Parathyroid adenoma (tissue), 2 donors: Measurements from ENCODE around the gene PHF5A.
A peak's percentile ranks its signal among the peaks of the same experiment; 100 is the strongest.
"Not testable (repeated sequence)": the region's sequence is repeated elsewhere in the genome, so short reads cannot be mapped to it uniquely, and the experiment has no call there.

ENCODE experiments used
- H2AFZ ChIP-seq: fragments of 300-600 bp; sonication (generic); one replicate; pipeline ENCODE4 v1.7.0; 2017; ENCODE audit warnings: antibody characterized with exemption, mild to moderate bottlenecking
- H3K27ac ChIP-seq: fragments of 300-600 bp; sonication (generic); one replicate; pipeline ENCODE4 v1.7.0; 2017
- H3K27me3 ChIP-seq: fragments of 300-600 bp; sonication (generic); one replicate; pipeline ENCODE4 v1.7.0; 2017; ENCODE audit warnings: low read length; ENCODE audit not compliant: control insufficient read depth, insufficient read depth
- H3K36me3 ChIP-seq: fragments of 300-600 bp; sonication (generic); one replicate; pipeline ENCODE4 v1.7.0; 2017; ENCODE audit warnings: low read length; ENCODE audit not compliant: control insufficient read depth, insufficient read depth
- H3K4me1 ChIP-seq: fragments of 300-600 bp; sonication (generic); one replicate; pipeline ENCODE4 v1.7.0; 2017; ENCODE audit warnings: control low read depth
- H3K4me2 ChIP-seq: fragments of 300-600 bp; sonication (generic); one replicate; pipeline ENCODE4 v1.7.0; 2017; ENCODE audit warnings: low read length
- H3K4me3 ChIP-seq: fragments of 300-600 bp; sonication (generic); one replicate; pipeline ENCODE4 v1.7.0; 2017; ENCODE audit warnings: low read depth, low read length
- H3K79me2 ChIP-seq: fragments of 300-600 bp; sonication (generic); one replicate; pipeline ENCODE4 v1.7.0; 2017; ENCODE audit warnings: control low read depth
- H3K9ac ChIP-seq: fragments of 300-600 bp; sonication (generic); one replicate; pipeline ENCODE4 v1.7.0; 2017; ENCODE audit warnings: mild to moderate bottlenecking
- H3K9me3 ChIP-seq: fragments of 300-600 bp; sonication (generic); one replicate; pipeline ENCODE4 v1.7.0; 2017; ENCODE audit warnings: low read length; ENCODE audit not compliant: control insufficient read depth
- TF ChIP-seq, protein P1 (sequence below): fragments of 300-600 bp; sonication (generic); IDR thresholded peaks from one replicate; pipeline ENCODE4 v1.7.0; 2017; ENCODE audit warnings: antibody characterized with exemption, mild to moderate bottlenecking
- donor health status: primary hyperparathyroidism.

Gene PHF5A

DNA sequence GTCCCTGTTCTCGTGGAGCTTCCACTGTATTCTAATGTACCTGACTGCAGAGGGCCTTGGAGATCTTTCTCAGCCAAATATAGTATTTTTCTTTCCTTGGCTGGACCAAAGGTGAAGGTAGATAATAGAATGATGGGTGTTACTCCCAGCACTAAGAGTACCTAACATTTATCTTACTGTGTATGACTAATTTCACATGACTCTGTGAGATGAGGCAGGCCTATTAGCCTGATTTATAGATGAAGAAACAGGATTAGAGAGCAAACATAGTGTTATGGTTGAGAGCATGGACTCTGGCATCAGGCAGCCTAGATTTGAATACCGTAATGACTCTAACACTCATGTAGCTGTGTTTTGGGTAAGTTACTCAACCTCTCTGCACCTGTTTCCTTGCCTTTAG, 3.1 kb upstream of the PHF5A start:
- H3K4me1 ChIP-seq: peaks cover 2% of the 10 kb centered on the region
- H3K79me2 ChIP-seq: peaks cover 62% of the 10 kb centered on the region
- TF ChIP-seq, protein P1, sequence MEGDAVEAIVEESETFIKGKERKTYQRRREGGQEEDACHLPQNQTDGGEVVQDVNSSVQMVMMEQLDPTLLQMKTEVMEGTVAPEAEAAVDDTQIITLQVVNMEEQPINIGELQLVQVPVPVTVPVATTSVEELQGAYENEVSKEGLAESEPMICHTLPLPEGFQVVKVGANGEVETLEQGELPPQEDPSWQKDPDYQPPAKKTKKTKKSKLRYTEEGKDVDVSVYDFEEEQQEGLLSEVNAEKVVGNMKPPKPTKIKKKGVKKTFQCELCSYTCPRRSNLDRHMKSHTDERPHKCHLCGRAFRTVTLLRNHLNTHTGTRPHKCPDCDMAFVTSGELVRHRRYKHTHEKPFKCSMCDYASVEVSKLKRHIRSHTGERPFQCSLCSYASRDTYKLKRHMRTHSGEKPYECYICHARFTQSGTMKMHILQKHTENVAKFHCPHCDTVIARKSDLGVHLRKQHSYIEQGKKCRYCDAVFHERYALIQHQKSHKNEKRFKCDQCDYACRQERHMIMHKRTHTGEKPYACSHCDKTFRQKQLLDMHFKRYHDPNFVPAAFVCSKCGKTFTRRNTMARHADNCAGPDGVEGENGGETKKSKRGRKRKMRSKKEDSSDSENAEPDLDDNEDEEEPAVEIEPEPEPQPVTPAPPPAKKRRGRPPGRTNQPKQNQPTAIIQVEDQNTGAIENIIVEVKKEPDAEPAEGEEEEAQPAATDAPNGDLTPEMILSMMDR: no peak
- no peaks in the 10 kb centered on the region for H3K27me3 ChIP-seq
- H2AFZ ChIP-seq: no peak overlapping the region
- H3K27ac ChIP-seq: no peak overlapping the region
- no peak overlapping the region for H3K9ac ChIP-seq
- H3K9me3 ChIP-seq: no peaks in the 10 kb centered on the region
- H3K4me3 ChIP-seq: no peak overlapping the region
- peak overlapping the region; percentile 50 for H3K4me2 ChIP-seq
- H3K36me3 ChIP-seq: no peaks in the 10 kb centered on the region

DNA sequence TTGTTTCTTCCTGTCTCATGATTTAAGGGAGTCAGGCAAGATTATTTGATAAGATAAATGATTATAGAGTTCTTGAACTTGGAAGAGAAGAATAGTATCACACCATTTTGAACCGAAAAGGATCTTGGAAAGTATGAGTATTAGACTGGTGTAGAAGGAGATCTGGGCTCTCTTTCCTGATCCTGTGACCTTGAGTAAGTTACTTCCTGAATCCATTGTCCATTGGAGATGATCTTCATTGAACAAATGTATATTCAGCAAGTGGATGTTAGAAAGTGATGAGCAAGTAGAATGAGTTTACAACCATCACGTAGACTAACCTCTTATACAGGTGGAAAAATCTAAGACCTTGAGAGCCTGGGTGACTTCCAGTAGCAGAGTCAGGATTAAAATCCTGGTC, 2.4 kb upstream of the PHF5A start:
- Histone ChIP-seq H3K4me1 (peaks cover 2% of the 10 kb centered on the region), H3K79me2 (peaks cover 59% of the 10 kb centered on the region), H3K36me3 (no peaks in the 10 kb centered on the region), H3K4me3 (peak overlapping the region; percentile 92), H3K27me3 (no peaks in the 10 kb centered on the region), H3K27ac (peak overlapping the region; percentile 11), H3K4me2 (peak overlapping the region; percentile 50), H2AFZ (no peak overlapping the region), H3K9me3 (no peaks in the 10 kb centered on the region), H3K9ac (no peak overlapping the region)
- TF ChIP-seq, protein P1: no peak

DNA sequence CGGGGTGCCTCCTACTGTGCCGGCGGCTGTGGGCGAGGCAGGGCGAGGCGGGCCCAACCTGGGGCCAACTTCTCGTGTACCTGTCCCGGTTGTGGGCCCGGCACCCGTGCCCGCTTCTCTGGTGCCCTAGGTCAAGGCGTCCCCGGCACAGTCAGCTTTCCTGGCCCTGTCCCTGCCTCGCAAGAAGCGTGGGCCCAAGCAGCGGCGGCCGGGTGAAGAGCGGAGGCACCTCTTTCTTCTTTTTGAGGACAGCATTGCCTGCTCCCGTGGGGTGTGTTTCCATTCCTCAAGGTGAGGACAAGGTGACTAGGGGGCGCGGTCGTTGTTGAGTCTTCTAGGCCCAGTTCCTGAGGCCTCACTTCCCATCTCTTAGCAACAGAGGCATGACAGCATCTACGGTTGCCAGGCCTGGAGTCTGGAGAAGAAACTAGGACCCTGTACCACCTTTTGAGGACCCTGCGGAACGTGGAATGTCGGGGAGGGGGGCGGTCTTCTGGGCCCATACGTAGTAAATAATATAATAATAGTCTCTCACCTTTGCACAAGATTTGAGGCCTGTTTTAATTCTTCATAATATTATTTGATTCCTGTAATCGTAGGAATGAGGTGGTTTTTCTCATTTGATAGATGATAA, 843 bp upstream of the PHF5A start:
- H3K9ac ChIP-seq: peak overlapping the region; percentile 8
- H3K27me3 ChIP-seq: no peaks in the 10 kb centered on the region
- peak overlapping the region; percentile 92 for H3K4me3 ChIP-seq
- H3K27ac ChIP-seq: peak overlapping the region; percentile 94
- H3K4me1 ChIP-seq: peaks cover 2% of the 10 kb centered on the region
- TF ChIP-seq, protein P1: no peak
- peak overlapping the region; percentile 68 for H3K4me2 ChIP-seq
- peak overlapping the region; percentile 69 for H2AFZ ChIP-seq
- peaks cover 50% of the 10 kb centered on the region for H3K79me2 ChIP-seq
- H3K9me3 ChIP-seq: no peaks in the 10 kb centered on the region
- H3K36me3 ChIP-seq: no peaks in the 10 kb centered on the region

DNA sequence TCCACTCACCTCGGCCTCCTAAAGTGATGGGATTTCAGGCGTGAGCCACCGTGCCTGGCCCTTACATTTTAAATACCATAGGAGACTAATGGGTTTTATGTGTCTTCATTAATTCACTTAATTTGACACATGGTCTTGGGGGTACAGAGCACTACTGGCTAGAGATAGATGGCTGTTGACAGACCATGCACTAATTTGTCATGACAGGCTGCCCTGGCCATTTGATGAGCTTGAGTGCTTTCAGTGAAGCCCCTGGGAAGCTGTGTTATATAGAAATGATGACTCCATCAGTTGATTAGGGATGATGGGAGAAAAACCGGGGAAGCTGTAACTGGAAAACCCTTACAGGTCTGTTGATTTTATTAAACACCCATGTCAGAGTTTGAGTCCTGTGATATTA, 6.6 kb downstream of the PHF5A start:
- Histone ChIP-seq H3K36me3 (no peaks in the 10 kb centered on the region), H3K27ac (no peak overlapping the region), H3K4me2 (no peak overlapping the region), H3K9ac (no peak overlapping the region), H3K4me3 (no peak overlapping the region), H3K79me2 (peaks cover 9% of the 10 kb centered on the region), H2AFZ (no peak overlapping the region), H3K27me3 (no peaks in the 10 kb centered on the region), H3K9me3 (no peaks in the 10 kb centered on the region), H3K4me1 (no peaks in the 10 kb centered on the region)
- TF ChIP-seq, protein P1: no peak

DNA sequence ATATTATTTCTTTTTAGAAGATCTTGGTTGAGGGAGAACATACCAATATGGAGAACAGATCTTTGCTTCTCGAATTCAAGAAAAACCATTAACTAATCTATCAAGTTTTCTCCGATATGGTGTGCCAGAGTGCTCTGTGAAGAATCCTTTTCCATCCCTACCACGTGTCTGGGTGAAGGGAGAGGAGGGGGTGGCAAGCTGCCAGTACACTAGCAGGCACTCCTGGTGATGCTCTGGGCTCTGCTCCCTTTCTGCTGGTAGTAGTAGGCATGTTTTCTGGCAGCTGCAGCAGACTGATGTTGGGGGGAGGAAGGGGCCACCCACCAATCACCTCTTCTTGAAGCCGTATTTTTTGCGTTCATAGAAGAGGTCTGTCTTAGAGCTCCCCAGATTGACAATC, 8.4 kb downstream of the PHF5A start:
- H2AFZ ChIP-seq, H3K9ac ChIP-seq, H3K4me1 ChIP-seq, H3K9me3 ChIP-seq, H3K27me3 ChIP-seq, H3K4me3 ChIP-seq, H3K36me3 ChIP-seq, H3K79me2 ChIP-seq, H3K27ac ChIP-seq, H3K4me2 ChIP-seq: not testable (repeated sequence)
